ENCODE measurements around the gene BMPR1A. TPM values are rescaled to one million over a fixed set of nuclear protein-coding genes. Genes with fewer than 3 reads are reported as not detected.

The BMPR1A gene
- polyA plus RNA-seq, 3 donors = 0.25 to 0.67 (median 0.61) TPM

DNA sequence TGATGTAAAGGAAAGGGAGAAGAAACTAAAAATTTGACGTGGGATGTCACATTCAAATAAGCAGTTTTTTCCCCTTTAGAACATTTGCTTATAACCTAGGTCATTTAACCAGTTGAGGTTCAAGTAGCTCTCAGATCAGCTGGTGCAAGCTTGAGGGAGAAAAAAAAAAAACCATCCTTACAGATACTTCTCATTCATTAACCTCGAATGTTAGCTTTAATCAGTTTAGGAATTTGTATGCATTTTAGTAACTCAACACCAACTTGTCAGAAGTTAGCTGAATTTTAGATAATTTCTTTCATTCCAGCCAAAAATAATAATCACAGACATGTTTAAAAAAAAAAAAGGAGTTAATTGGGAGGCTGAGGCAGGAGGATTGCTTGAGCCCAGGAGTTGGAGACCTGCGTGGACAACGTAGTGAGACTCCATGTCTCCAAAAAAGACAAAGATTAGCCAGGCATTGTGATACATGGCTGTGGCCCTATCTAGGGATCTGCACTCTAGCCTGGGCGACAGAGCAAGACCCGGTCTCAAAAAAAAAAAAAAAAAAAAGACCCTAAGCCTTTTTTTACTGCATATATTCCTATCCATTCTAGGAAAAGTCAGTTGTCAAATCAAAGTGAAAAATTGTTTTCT lies 46.2 kb downstream of the BMPR1A start:
- no peak overlapping the region for H3K4me3 ChIP-seq (replicated peaks in 1 of 3; ENCODE audit: low read depth in 2 of 3, low read length in 3 of 3)
- H3K36me3 ChIP-seq (replicated peaks in 1 of 2; ENCODE audit: control insufficient read depth in 1 of 2, insufficient read depth in 2 of 2, low read length in 2 of 2) = no peaks in the 10 kb centered on the region
- Mint-ChIP-seq H3K27ac (no peak overlapping the region), H3K27me3 (ENCODE audit: low read depth in 3 of 3) (peaks cover 0 to 5% (median 2%) of the 10 kb centered on the region in 3 donors), H3K4me1 (no peaks in the 10 kb centered on the region), H3K9me3 (peaks cover 0 to 1% (median 0%) of the 10 kb centered on the region in 7 donors), H3K36me3 (no peaks in the 10 kb centered on the region), H3K4me3 (no peak overlapping the region)
- no peak overlapping the region for H3K9ac ChIP-seq (ENCODE audit: insufficient read depth, low read length, poor library complexity, severe bottlenecking)
- H2AFZ ChIP-seq (ENCODE audit: insufficient read depth, low read depth, low read length, poor library complexity, severe bottlenecking) = no peak overlapping the region
- no peaks in the 10 kb centered on the region for H3K27me3 ChIP-seq (ENCODE audit: control insufficient read depth in 2 of 2, insufficient read depth in 2 of 2, low read length in 2 of 2)
- intact Hi-C loops (cut with micrococcal nuclease) = no loop called here
- DNase-seq = no peak
- H3K9me3 ChIP-seq (replicated peaks in 1 of 2; ENCODE audit: control insufficient read depth in 1 of 2, insufficient read depth in 1 of 2, low read length in 2 of 2) = no peaks in the 10 kb centered on the region
- H3K27ac ChIP-seq (ENCODE audit: low read depth in 1 of 2, low read length in 2 of 2) = no peak overlapping the region
- 100% methylated on average over 3 of the region's 6 CpGs for WGBS (ENCODE audit: insufficient coverage)
- no peaks in the 10 kb centered on the region for H3K79me2 ChIP-seq (ENCODE audit: insufficient read depth, low read length)
- no peak for TF ChIP-seq CTCF (IDR thresholded peaks at IDR 0.05)
- H3K4me1 ChIP-seq (ENCODE audit: control insufficient read depth in 1 of 2, insufficient read depth in 2 of 2, low read length in 2 of 2) = no peaks in the 10 kb centered on the region
- no peaks in the 10 kb centered on the region for H4K20me1 ChIP-seq (ENCODE audit: insufficient read depth, low read length)
- H3K4me2 ChIP-seq (replicated peaks; ENCODE audit: extremely low read depth, low read length, poor library complexity, severe bottlenecking) = no peak overlapping the region

DNA sequence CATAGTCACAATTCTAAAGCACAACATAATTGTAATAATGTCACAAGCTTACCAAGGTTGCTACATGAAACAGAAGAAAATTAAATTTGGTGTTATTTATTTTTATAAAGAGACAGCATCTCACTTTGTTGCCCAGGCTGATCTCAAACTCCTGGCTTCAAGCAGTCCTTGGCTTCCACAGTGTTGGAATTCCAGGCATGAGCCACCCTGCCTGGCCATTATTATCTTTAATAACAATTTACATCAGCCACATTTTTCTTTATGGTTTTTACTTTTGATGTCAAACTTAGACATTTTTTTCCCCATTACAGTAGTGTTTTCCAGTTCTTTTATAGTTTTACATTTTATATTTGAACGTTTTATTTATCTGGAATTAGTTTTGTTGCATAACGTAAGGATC lies 46.7 kb downstream of the BMPR1A start:
- Histone ChIP-seq H3K4me2 (replicated peaks; ENCODE audit: extremely low read depth, low read length, poor library complexity, severe bottlenecking) (no peak overlapping the region), H3K4me3 (replicated peaks in 1 of 3; ENCODE audit: low read depth in 2 of 3, low read length in 3 of 3) (no peak overlapping the region), H3K9ac (ENCODE audit: insufficient read depth, low read length, poor library complexity, severe bottlenecking) (no peak overlapping the region), H3K27ac (ENCODE audit: low read depth in 1 of 2, low read length in 2 of 2) (no peak overlapping the region), H3K9me3 (replicated peaks in 1 of 2; ENCODE audit: control insufficient read depth in 1 of 2, insufficient read depth in 1 of 2, low read length in 2 of 2) (no peaks in the 10 kb centered on the region), H3K79me2 (ENCODE audit: insufficient read depth, low read length) (no peaks in the 10 kb centered on the region), H4K20me1 (ENCODE audit: insufficient read depth, low read length) (no peaks in the 10 kb centered on the region), H3K36me3 (replicated peaks in 1 of 2; ENCODE audit: control insufficient read depth in 1 of 2, insufficient read depth in 2 of 2, low read length in 2 of 2) (no peaks in the 10 kb centered on the region), H3K4me1 (ENCODE audit: control insufficient read depth in 1 of 2, insufficient read depth in 2 of 2, low read length in 2 of 2) (no peaks in the 10 kb centered on the region), H2AFZ (ENCODE audit: insufficient read depth, low read depth, low read length, poor library complexity, severe bottlenecking) (no peak overlapping the region), H3K27me3 (ENCODE audit: control insufficient read depth in 2 of 2, insufficient read depth in 2 of 2, low read length in 2 of 2) (no peaks in the 10 kb centered on the region)
- Mint-ChIP-seq H3K4me1 (no peaks in the 10 kb centered on the region), H3K27me3 (ENCODE audit: low read depth in 3 of 3) (peaks cover 0 to 5% (median 2%) of the 10 kb centered on the region in 3 donors), H3K36me3 (no peaks in the 10 kb centered on the region), H3K27ac (no peak overlapping the region), H3K9me3 (peaks cover 0 to 1% (median 0%) of the 10 kb centered on the region in 7 donors), H3K4me3 (no peak overlapping the region)
- WGBS (ENCODE audit: insufficient coverage) = no CpG with 5 or more reads among the region's 2 CpGs
- no peak for DNase-seq
- no peak for TF ChIP-seq CTCF (IDR thresholded peaks at IDR 0.05)
- intact Hi-C loops (cut with micrococcal nuclease) = no loop called here

All from CD14-positive monocyte (primary cell).